Tibial nerve (tissue), 4 donors: Measurements from ENCODE around the gene PTPRU. TPM values are rescaled to one million over a fixed set of nuclear protein-coding genes. Genes with fewer than 3 reads are reported as not detected.
"Not testable (repeated sequence)": the region's sequence is repeated elsewhere in the genome, so short reads cannot be mapped to it uniquely, and the experiment has no call there.

ENCODE experiments used
- DNase-seq, 2 donors: peaks; one replicate each; pipeline ENCODE4 v3.0.0-alpha.2; 2019; ENCODE audit warnings: low spot score in 2 of 2
- H3K27ac ChIP-seq, 4 donors: fragments of 200-600 bp; sonication (generic) in 3 of 4; one replicate each; pipeline ENCODE4 v1.5.1; 2017 to 2019; ENCODE audit warnings: mild to moderate bottlenecking in 1 of 4
- H3K27me3 ChIP-seq, 2 donors: fragments of 200-600 bp; sonication (generic) in 1 of 2; one replicate each; pipeline versions ENCODE4 v1.5.1 to v1.6.0; 2017 to 2019
- H3K36me3 ChIP-seq, 3 donors: fragments of 200-600 bp; sonication (generic); one replicate each; pipeline ENCODE4 v1.5.1; 2018 to 2019
- H3K4me1 ChIP-seq, 4 donors: fragments of 200-600 bp; sonication (generic) in 3 of 4; one replicate each; pipeline ENCODE4 v1.5.1; 2017 to 2019
- H3K4me3 ChIP-seq, 4 donors: fragments of 200-600 bp; sonication (generic) in 3 of 4; one replicate each; pipeline ENCODE4 v1.5.1; 2017 to 2019; ENCODE audit warnings: mild to moderate bottlenecking in 1 of 4, moderate library complexity in 1 of 4
- H3K9me3 ChIP-seq, 4 donors: fragments of 200-600 bp; sonication (generic) in 3 of 4; one replicate each; pipeline ENCODE4 v1.5.1; 2017 to 2019
- EP300 ChIP-seq, 2 donors: sonication (generic); formaldehyde crosslinking; IDR thresholded peaks; one replicate each; pipeline ENCODE4 v1.6.1; 2017; ENCODE audit warnings: antibody characterized with exemption in 2 of 2, mild to moderate bottlenecking in 1 of 2
- POLR2A ChIP-seq, 2 donors: fragments of 450-650 bp; IDR thresholded peaks; one replicate each; pipeline ENCODE4 v1.6.1; 2017; ENCODE audit warnings: antibody characterized with exemption in 2 of 2, mild to moderate bottlenecking in 2 of 2, moderate library complexity in 2 of 2
- WGBS, 2 donors: methylation state at CpG; one replicate each; pipeline ENCODE4 v1.1.5; 2018; 5-methylcytosine and 5-hydroxymethylcytosine counted together
- total RNA-seq, 4 donors: library from RNA; depleted of rRNA; stranded (reverse); fragments of >200 nt; gene quantifications; one replicate each; pipeline ENCODE4 v1.1.0, GENCODE V29; 2016
- TF ChIP-seq, protein P1 (sequence below), 5 experiments: fragments of 200-600 bp in 3 of 5; fragments of 450-650 bp in 2 of 5; sonication (generic) in 3 of 5; IDR thresholded peaks; one replicate each; pipeline ENCODE4 v1.5.1; 2016 to 2019; ENCODE audit warnings: antibody characterized with exemption in 5 of 5, mild to moderate bottlenecking in 3 of 5, moderate library complexity in 2 of 5

Gene PTPRU
- total RNA-seq, 4 donors from 2014 or later = 52.1 to 75.6 (median 63.7) TPM

DNA sequence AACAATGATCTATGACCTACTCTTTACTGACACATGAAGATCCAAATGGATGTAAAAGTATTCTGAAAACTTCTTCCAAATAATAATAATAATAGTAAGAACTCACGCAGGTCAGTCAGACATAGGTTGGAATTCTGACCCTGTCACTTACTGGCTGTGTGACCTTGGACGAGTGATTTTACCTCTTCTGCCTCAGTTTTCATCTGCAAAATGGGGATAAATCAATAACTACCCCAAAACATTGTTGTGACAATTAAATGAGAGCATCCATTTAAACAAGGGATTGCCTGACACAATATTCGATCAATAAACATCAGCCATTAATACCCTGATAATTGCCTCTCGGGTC lies 6.1 kb upstream of the PTPRU start:
- peaks cover 0 to 21% (median 11%) of the 10 kb centered on the region in 4 donors for H3K4me1 ChIP-seq
- peaks cover 0 to 7% (median 0%) of the 10 kb centered on the region in 3 donors for H3K36me3 ChIP-seq
- peak overlapping the region; percentile 71 to 86 (median 78) for H3K27ac ChIP-seq
- no peaks in the 10 kb centered on the region for H3K27me3 ChIP-seq
- no peaks in the 10 kb centered on the region for H3K9me3 ChIP-seq
- H3K4me3 ChIP-seq = peak overlapping the region; percentile 53 to 83 (median 75)
- no peak for DNase-seq
- TF ChIP-seq, protein P1, sequence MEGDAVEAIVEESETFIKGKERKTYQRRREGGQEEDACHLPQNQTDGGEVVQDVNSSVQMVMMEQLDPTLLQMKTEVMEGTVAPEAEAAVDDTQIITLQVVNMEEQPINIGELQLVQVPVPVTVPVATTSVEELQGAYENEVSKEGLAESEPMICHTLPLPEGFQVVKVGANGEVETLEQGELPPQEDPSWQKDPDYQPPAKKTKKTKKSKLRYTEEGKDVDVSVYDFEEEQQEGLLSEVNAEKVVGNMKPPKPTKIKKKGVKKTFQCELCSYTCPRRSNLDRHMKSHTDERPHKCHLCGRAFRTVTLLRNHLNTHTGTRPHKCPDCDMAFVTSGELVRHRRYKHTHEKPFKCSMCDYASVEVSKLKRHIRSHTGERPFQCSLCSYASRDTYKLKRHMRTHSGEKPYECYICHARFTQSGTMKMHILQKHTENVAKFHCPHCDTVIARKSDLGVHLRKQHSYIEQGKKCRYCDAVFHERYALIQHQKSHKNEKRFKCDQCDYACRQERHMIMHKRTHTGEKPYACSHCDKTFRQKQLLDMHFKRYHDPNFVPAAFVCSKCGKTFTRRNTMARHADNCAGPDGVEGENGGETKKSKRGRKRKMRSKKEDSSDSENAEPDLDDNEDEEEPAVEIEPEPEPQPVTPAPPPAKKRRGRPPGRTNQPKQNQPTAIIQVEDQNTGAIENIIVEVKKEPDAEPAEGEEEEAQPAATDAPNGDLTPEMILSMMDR (IDR thresholded peaks at IDR 0.05) = no peak
- 15 to 21% methylated on average over 4 of the region's 4 CpGs for WGBS, 2 donors

DNA sequence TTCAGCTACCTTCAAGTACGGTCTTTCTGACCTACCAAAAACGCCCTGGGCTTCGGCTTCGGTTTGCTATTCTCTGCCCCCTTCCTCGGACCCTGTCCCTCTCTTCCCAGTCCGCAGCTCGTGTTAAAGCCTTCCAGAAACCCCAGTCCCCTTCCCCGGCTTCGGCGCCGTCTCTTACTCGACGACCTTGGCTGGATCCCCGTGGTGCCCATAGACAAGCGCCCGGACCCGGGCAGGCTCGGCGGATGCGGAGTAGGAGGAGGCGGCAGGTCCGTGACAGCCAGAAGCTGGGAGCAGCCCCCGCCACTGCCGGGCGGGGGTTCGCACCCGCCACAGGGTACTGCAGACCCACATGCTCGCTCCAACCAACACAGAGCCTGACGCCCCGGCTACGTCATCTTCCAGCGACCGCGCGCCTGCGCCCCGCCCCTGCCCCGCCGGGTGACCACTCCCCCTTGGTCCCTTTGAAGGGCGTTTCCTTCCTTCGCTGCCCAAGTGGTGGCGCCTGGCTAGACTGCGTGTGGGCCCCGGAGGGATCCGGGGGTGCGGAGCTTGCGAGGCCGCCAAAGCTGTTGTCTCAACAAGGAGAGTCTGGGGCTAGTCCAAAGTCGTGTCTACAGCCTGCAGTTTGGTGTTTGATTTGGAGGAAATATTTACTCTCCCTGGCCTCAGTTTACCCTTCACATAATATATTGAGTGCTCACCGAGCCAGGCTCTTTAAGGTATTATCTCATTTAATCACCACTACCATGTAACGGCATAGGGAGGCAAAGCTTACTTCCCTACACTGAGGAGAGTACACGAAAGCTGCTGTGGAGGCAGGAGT lies 5.6 kb upstream of the PTPRU start, which contains the start of gene MECR:
Gene MECR, minus strand, starts transcription at position 382 of the 826 bp plus-strand sequence. Its CDS starts 28 bp downstream, at position 354.
- peaks cover 0 to 2% (median 0%) of the 10 kb centered on the region in 3 donors for H3K36me3 ChIP-seq
- H3K4me1 ChIP-seq = peaks cover 0 to 22% (median 11%) of the 10 kb centered on the region in 4 donors
- H3K4me3 ChIP-seq = peak within 1 kb of the TSS; percentile 53 to 83 (median 75)
- H3K27me3 ChIP-seq = no peaks in the 10 kb centered on the region
- 2 to 3% methylated on average over 43 to 50 of the region's 52 CpGs for WGBS, 2 donors
- H3K9me3 ChIP-seq = no peaks in the 10 kb centered on the region
- TF ChIP-seq POLR2A (IDR thresholded peaks at IDR 0.05) (peak in 1 of 2 donors; percentile 50), EP300 (IDR thresholded peaks at IDR 0.05) (peak; percentile 68 to 87)
- TF ChIP-seq, protein P1 (IDR thresholded peaks at IDR 0.05) = peak in 2 of 5 experiments; percentile 23 to 51
- peak; percentile 79 to 89 for DNase-seq
- H3K27ac ChIP-seq = peak within 1 kb of the TSS; percentile 71 to 86 (median 78)

DNA sequence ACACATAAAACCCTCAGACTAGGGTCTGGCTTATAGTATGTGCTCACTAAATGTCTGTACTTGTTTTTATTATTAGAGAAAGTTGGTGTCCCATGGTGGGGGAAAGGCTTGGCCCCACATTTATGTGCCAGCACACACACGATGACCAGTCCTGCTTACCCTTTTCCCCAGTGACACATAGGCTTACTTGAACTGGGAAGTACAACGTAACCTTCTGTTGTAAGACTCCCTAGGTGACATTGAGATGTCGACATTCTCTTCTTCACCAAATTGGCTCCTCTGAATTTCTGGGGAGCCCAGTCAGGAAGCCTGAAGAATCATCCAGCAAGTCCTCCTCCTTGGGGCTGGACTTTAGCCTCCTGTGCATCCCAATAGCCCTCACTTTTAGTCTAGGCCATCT lies 3.9 kb upstream of the PTPRU start:
- TF ChIP-seq POLR2A (IDR thresholded peaks at IDR 0.05) = no peak
- Histone ChIP-seq H3K36me3 (no peaks in the 10 kb centered on the region), H3K4me3 (no peak overlapping the region), H3K27me3 (no peaks in the 10 kb centered on the region), H3K27ac (no peak overlapping the region), H3K9me3 (no peaks in the 10 kb centered on the region), H3K4me1 (peaks cover 0 to 35% (median 19%) of the 10 kb centered on the region in 4 donors)
- WGBS, 2 donors = 74 to 81% methylated on average over 3 of the region's 3 CpGs
- DNase-seq = no peak

DNA sequence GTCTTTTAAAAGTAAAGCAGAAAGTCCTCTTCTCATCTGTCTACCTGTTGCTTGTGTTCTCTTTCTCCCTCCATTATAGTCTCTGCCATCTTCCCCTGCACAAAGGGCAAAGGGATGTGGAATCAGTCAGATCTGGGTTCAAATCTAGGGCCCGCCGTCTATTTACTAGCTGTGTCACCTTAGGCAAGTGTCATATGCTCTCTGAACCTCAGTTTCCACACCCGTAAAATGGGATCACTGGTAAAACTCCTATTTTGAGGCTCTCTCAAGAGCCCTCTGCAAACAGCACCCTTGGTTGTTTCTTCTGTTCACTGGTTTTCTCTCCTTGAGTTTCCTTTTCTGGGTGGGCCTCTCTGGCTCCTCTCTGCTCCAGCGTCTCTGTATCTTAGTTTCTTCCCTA lies 2.6 kb upstream of the PTPRU start:
- no peak overlapping the region for H3K27ac ChIP-seq
- no peaks in the 10 kb centered on the region for H3K36me3 ChIP-seq
- TF ChIP-seq, protein P1 (IDR thresholded peaks at IDR 0.05) = no peak
- TF ChIP-seq POLR2A (IDR thresholded peaks at IDR 0.05) (no peak), EP300 (IDR thresholded peaks at IDR 0.05) (no peak)
- H3K4me3 ChIP-seq = no peak overlapping the region
- peaks cover 0 to 43% (median 24%) of the 10 kb centered on the region in 4 donors for H3K4me1 ChIP-seq
- 79 to 84% methylated on average over 4 of the region's 4 CpGs for WGBS, 2 donors
- H3K27me3 ChIP-seq = no peaks in the 10 kb centered on the region
- no peak for DNase-seq
- no peaks in the 10 kb centered on the region for H3K9me3 ChIP-seq

DNA sequence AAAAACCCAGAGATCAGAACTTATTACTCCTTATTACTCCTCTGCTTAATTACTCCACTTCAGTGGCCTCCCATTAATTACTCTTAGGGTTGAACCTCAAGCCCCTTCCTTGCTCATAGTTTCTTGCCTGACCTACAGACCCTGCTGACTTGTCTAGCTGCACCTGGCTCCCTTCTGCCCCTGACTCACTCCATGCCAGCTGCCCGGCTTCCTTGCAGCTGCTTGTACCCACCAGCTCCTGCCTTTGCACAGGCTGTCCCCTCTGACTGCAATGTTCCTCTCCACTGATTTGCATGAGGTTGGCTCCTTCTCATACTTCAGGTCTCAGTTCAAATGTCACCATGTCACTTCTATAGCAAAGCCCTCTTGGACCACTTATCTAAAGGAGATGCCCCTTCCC lies 1.9 kb upstream of the PTPRU start:
- H3K36me3 ChIP-seq = no peaks in the 10 kb centered on the region
- H3K27me3 ChIP-seq = no peaks in the 10 kb centered on the region
- no peak overlapping the region for H3K4me3 ChIP-seq
- TF ChIP-seq EP300 (IDR thresholded peaks at IDR 0.05) (no peak), POLR2A (IDR thresholded peaks at IDR 0.05) (no peak)
- TF ChIP-seq, protein P1 (IDR thresholded peaks at IDR 0.05) = no peak
- no peaks in the 10 kb centered on the region for H3K9me3 ChIP-seq
- no peak for DNase-seq
- WGBS, 2 donors = 75 to 90% methylated on average over 1 of the region's 1 CpG
- peaks cover 0 to 46% (median 23%) of the 10 kb centered on the region in 4 donors for H3K4me1 ChIP-seq
- H3K27ac ChIP-seq = no peak overlapping the region

DNA sequence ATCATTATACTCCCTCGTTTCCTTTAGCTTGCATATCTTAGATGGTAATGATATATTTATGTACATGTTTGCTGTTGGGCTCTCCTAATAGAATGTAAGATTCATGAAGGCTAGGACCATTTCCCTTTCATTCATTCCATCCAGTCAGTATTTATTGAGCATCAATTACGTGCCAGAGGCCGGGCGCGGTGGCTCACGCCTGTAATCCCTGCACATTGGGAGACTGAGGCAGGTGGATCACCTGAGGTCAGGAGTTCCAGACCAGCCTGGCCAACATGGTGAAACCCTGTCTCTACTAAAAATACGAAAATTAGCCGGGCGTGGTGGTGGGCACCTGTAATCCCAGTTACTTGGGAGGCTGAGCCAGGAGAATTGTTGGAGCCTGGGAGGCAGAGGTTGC lies 1.4 kb upstream of the PTPRU start:
- WGBS, 2 donors = 90 to 92% methylated on average over 9 of the region's 9 CpGs

More for the DNA sequence above, 1.4 kb upstream of the PTPRU start:
- peaks cover 0 to 42% (median 19%) of the 10 kb centered on the region in 4 donors for H3K4me1 ChIP-seq
- H3K27ac ChIP-seq, H3K4me3 ChIP-seq, H3K9me3 ChIP-seq, H3K27me3 ChIP-seq, H3K36me3 ChIP-seq, DNase-seq: not testable (repeated sequence)
